HepG2 (cell line): ENCODE data around the gene SSBP2. TPM values are rescaled to one million over a fixed set of nuclear protein-coding genes. Genes with fewer than 3 reads are reported as not detected.

Source experiments
- ATAC-seq: fragments of 200-7000 bp; cut with Tn5 transposase; 3 replicates; pipeline ENCODE4 v1.9.1; 2020; ENCODE audit warnings: mild to moderate bottlenecking, moderate library complexity
- BruUV-seq: library from RNA; stranded (reverse); fragments of 400-500 nt; replicated peaks from 2 replicates; lab custom pipeline; 2021; lab: Mats Ljungman, UMichigan
- CTCF ChIA-PET: fragments of 300-600 bp; formaldehyde crosslinking; extraction: SDS; loops from one replicate; lab custom pipeline; 2021; ENCODE audit warnings: low total read pairs, inconsistent platforms, low intra/inter-chr PET ratio; lab: Yijun Ruan, JAX
- POLR2A ChIA-PET: fragments of 350-600 bp; sonication (Branson Sonifier 250); formaldehyde crosslinking; loops from one replicate; lab custom pipeline; 2020; ENCODE audit warnings: antibody characterized with exemption, inconsistent platforms; lab: Yijun Ruan, JAX
- DNase-seq: peaks from one replicate; pipeline ENCODE4 v3.0.0-alpha.2; 2015; ENCODE audit warnings: low spot score
- FAIRE-seq: peaks from 3 replicates; lab custom pipeline; 2011; peaks lifted over from hg19 to GRCh38; lab: Jason Lieb, UNC
- H2AFZ ChIP-seq: one replicate; pipeline ENCODE4 v1.6.1; 2011; ENCODE audit warnings: low read length, inconsistent platforms
- H3K27ac ChIP-seq: fragments of 300-600 bp; 3 replicates; pipeline ENCODE4 v1.8.0; 2011; ENCODE audit warnings: mixed run types, mild to moderate bottlenecking, mixed read lengths, low read length, inconsistent platforms; ENCODE audit not compliant: insufficient read depth; ENCODE audit errors: extremely low read length
- H3K27me3 ChIP-seq, 2 experiments: fragments of 200-600 bp in 1 of 2; 2 replicates in 1 of 2; 3 replicates in 1 of 2; pipeline versions ENCODE4 v1.6.0 to v1.8.0; 2011; ENCODE audit warnings: low read length in 2 of 2, mild to moderate bottlenecking in 2 of 2, moderate library complexity in 2 of 2, inconsistent platforms in 1 of 2; ENCODE audit not compliant: insufficient read depth in 2 of 2, control insufficient read depth in 1 of 2
- H3K36me3 ChIP-seq, 2 experiments: fragments of 200-600 bp in 1 of 2; replicated peaks in 1 of 2; 2 replicates in 1 of 2; 3 replicates in 1 of 2; pipeline versions ENCODE4 v1.5.1 to v1.8.0; 2011; ENCODE audit warnings: low read length in 2 of 2, inconsistent platforms in 1 of 2; ENCODE audit not compliant: insufficient read depth in 2 of 2, control insufficient read depth in 1 of 2
- H3K4me1 ChIP-seq: 2 replicates; pipeline ENCODE4 v1.5.1; 2012; ENCODE audit warnings: low read length, inconsistent platforms; ENCODE audit not compliant: insufficient read depth
- H3K4me2 ChIP-seq: 2 replicates; pipeline ENCODE4 v1.6.0; 2011; ENCODE audit warnings: low read depth, low read length, inconsistent platforms
- H3K4me3 ChIP-seq, 3 experiments: fragments of 200-600 bp in 1 of 3; sonication (generic), shearing (Covaris generic) in 1 of 3; replicated peaks in 1 of 3; 2 replicates each; pipeline ENCODE4 v1.5.1; 2011 to 2016; ENCODE audit warnings: low read length in 3 of 3, inconsistent platforms in 2 of 3, low read depth in 2 of 3, mild to moderate bottlenecking in 2 of 3, control low read depth in 1 of 3, mixed read lengths in 1 of 3; ENCODE audit not compliant: insufficient read depth in 1 of 3
- H3K79me2 ChIP-seq: one replicate; pipeline ENCODE4 v1.6.1; 2011; ENCODE audit warnings: low read length, inconsistent platforms; ENCODE audit not compliant: insufficient read depth
- H3K9ac ChIP-seq: 2 replicates; pipeline ENCODE4 v1.6.0; 2011; ENCODE audit warnings: mild to moderate bottlenecking, low read depth, low read length, inconsistent platforms; ENCODE audit not compliant: insufficient read depth
- H3K9me3 ChIP-seq: 2 replicates; pipeline ENCODE4 v1.5.1; 2012; ENCODE audit warnings: mild to moderate bottlenecking, low read length
- H4K20me1 ChIP-seq: 2 replicates; pipeline ENCODE4 v1.6.0; 2011; ENCODE audit warnings: inconsistent platforms, mild to moderate bottlenecking, low read length, moderate library complexity; ENCODE audit not compliant: insufficient read depth
- ATF6 ChIP-seq: sonication (generic); formaldehyde crosslinking; conservative IDR thresholded peaks from 2 replicates; pipeline ENCODE4 v1.4.0; 2020; ENCODE audit warnings: missing genetic modification reagents
- GTF2F1 ChIP-seq: fragments of 150-350 bp; IDR thresholded peaks from 2 replicates; pipeline ENCODE4 v1.6.1; 2014; ENCODE audit warnings: low read length
- NR2F1 ChIP-seq, 2 experiments: fragments of 450-650 bp in 1 of 2; formaldehyde crosslinking in 1 of 2; IDR thresholded peaks; 2 replicates each; pipeline versions ENCODE4 v1.5.0 to v1.6.1; 2016 to 2020; ENCODE audit warnings: mild to moderate bottlenecking in 1 of 2, missing compliant biosample characterization in 1 of 2, missing genetic modification reagents in 1 of 2, moderate library complexity in 1 of 2
- RARG ChIP-seq: sonication (generic); formaldehyde crosslinking; IDR thresholded peaks from 2 replicates; pipeline ENCODE4 v1.4.0; 2020; ENCODE audit warnings: low read depth, mild to moderate bottlenecking, missing genetic modification reagents
- RXRB ChIP-seq: IDR thresholded peaks from 2 replicates; pipeline ENCODE4 v1.6.1; 2016; ENCODE audit warnings: borderline replicate concordance, missing genetic modification reagents, missing compliant biosample characterization
- SP140L ChIP-seq: sonication (generic); formaldehyde crosslinking; IDR thresholded peaks from 2 replicates; pipeline ENCODE4 v1.4.0; 2020; ENCODE audit warnings: missing genetic modification reagents, borderline replicate concordance
- ZBTB7A ChIP-seq: sonication (generic); formaldehyde crosslinking; IDR thresholded peaks from 2 replicates; pipeline ENCODE4 v1.8.0; 2022; ENCODE audit warnings: mild to moderate bottlenecking, missing genetic modification reagents
- ZC3H13 ChIP-seq: sonication (generic); formaldehyde crosslinking; IDR thresholded peaks from 2 replicates; pipeline ENCODE4 v1.8.1; 2023; ENCODE audit warnings: mild to moderate bottlenecking, missing genetic modification reagents, moderate library complexity
- whole genome bisulfite sequencing: methylation state at CpG from one replicate; pipeline ENCODE4 v1.1.6; 2017; ENCODE audit warnings: low lambda C conversion rate; 5-methylcytosine and 5-hydroxymethylcytosine counted together
- in situ Hi-C: cut with HindIII; loops from 2 replicates; pipeline ENCODE4 v1.10.0; 2017; ENCODE audit warnings: low pct_unique_long_range_greater_than_20kb; ENCODE audit not compliant: extremely low pct_ligation_motif_present
- intact Hi-C: fragments of 100-400 bp; cut with micrococcal nuclease; formaldehyde crosslinking; loops from one replicate; pipeline ENCODE4 v1.10.0; 2022; ENCODE audit not compliant: unreplicated experiment
- polyA plus RNA-seq, 8 experiments: library from polyadenylated mRNA; depleted of rRNA in 3 of 8; stranded (reverse) in 7 of 8; unstranded in 1 of 8; fragments of >200 nt; fragmentation: Illumina TruSeq in 4 of 8; extraction: Trizol in 4 of 8; gene quantifications; 2 replicates each; pipeline versions ENCODE4 v1.2.1 to v1.2.3, GENCODE V29; 2011 to 2016; ENCODE audit warnings: low read depth in 4 of 8, missing spikeins in 1 of 8, mixed read lengths in 1 of 8; ENCODE audit not compliant: insufficient read depth in 1 of 8
- total RNA-seq, 5 experiments: library from RNA; depleted of rRNA; stranded (reverse); fragments of >200 nt; fragmentation: Illumina TruSeq; extraction: Trizol; gene quantifications; 2 replicates each; pipeline ENCODE4 v1.2.3, GENCODE V29; 2016; ENCODE audit warnings: low read depth in 1 of 5
- TF ChIP-seq, protein P1 (sequence below): sonication (generic); formaldehyde crosslinking; IDR thresholded peaks from 2 replicates; pipeline ENCODE4 v1.4.0; 2020; ENCODE audit warnings: missing genetic modification reagents, borderline replicate concordance

The SSBP2 gene
- total and polyA plus RNA-seq, 2 of the 13 experiments (the other 11 are each of a cell fraction or from before 2014, with no cell fraction given): 0.16 TPM; not detected in 1

DNA sequence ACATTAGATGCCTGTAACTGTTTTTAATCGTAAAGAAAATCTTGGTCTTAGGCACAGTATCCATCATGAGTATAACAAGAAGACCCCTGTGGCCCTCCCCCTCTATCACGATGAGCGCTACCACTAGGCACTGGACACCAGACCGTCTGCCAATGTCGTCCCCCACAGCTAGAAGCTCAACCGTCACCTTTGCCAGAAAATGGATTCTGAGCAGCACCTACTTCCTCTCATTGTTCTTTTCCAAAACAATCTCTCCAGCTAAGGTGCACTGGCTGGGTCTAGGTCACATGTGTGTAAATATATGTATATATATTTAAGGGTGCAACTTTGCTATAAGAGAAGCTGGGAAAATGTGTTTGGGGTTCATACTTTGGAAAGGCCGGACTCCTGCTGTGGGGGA is 15.7 kb upstream of the SSBP2 start:
- no peaks in the 10 kb centered on the region for H3K4me1 ChIP-seq
- 53% methylated on average over 7 of the region's 7 CpGs for WGBS
- in situ Hi-C loops (no loop called here), intact Hi-C loops (no loop called here)
- no peak overlapping the region for H2AFZ ChIP-seq
- POLR2A ChIA-PET: no interaction called here
- H3K27ac ChIP-seq: no peak overlapping the region
- no peaks in the 10 kb centered on the region for H4K20me1 ChIP-seq
- BruUV-seq: no TSS peak
- ATAC-seq: no peak
- no peak for DNase-seq
- no peak overlapping the region for H3K4me2 ChIP-seq
- no peak overlapping the region for H3K4me3 ChIP-seq
- no peak overlapping the region for H3K9ac ChIP-seq
- TF ChIP-seq ZBTB7A (CRISPR knock-in tag) (no peak), RXRB (CRISPR knock-in tag) (no peak), ZC3H13 (no peak), NR2F1 (CRISPR knock-in tag; IDR thresholded peaks at IDR 0.05) (no peak), ATF6 (CRISPR knock-in tag) (no peak), SP140L (no peak), GTF2F1 (no peak), RARG (no peak)
- TF ChIP-seq, protein P1, sequence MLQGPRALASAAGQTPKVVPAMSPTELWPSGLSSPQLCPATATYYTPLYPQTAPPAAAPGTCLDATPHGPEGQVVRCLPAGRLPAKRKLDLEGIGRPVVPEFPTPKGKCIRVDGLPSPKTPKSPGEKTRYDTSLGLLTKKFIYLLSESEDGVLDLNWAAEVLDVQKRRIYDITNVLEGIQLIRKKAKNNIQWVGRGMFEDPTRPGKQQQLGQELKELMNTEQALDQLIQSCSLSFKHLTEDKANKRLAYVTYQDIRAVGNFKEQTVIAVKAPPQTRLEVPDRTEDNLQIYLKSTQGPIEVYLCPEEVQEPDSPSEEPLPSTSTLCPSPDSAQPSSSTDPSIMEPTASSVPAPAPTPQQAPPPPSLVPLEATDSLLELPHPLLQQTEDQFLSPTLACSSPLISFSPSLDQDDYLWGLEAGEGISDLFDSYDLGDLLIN (CRISPR knock-in tag): no peak
- TF ChIP-seq, all 625 proteins: peak for 0
- no peak for FAIRE-seq
- no peaks in the 10 kb centered on the region for H3K79me2 ChIP-seq
- no peaks in the 10 kb centered on the region for H3K9me3 ChIP-seq
- CTCF ChIA-PET: no interaction called here
- no peaks in the 10 kb centered on the region for H3K27me3 ChIP-seq
- no peaks in the 10 kb centered on the region for H3K36me3 ChIP-seq
